Smooth muscle cell (in vitro differentiated cells): ENCODE measurements around the gene ALG2. TPM values are rescaled to one million over a fixed set of nuclear protein-coding genes. Genes with fewer than 3 reads are reported as not detected.

ENCODE experiments used
- DNase-seq: peaks from one replicate; lab custom pipeline; 2025; ENCODE audit not compliant: unreplicated experiment; lab: John Stamatoyannopoulos, UW
- H2AFZ ChIP-seq: fragments of 200-600 bp; sonication (generic); 2 replicates; pipeline ENCODE4 v1.6.0; 2016; ENCODE audit warnings: antibody characterized with exemption, low read depth, mild to moderate bottlenecking
- H3F3A ChIP-seq: fragments of 200-600 bp; sonication (generic); 2 replicates; pipeline ENCODE4 v1.6.0; 2017; ENCODE audit warnings: antibody characterized with exemption, low read depth
- H3K27ac ChIP-seq: fragments of 200-600 bp; sonication (generic); 2 replicates; pipeline ENCODE4 v1.5.1; 2016; ENCODE audit warnings: low read depth, mild to moderate bottlenecking
- H3K27me3 ChIP-seq: fragments of 200-600 bp; sonication (generic); 2 replicates; pipeline ENCODE4 v1.6.1; 2016; ENCODE audit warnings: low read depth, mild to moderate bottlenecking
- H3K36me3 ChIP-seq: fragments of 200-600 bp; sonication (generic); 2 replicates; pipeline ENCODE4 v1.5.1; 2016; ENCODE audit warnings: low read depth
- H3K4me1 ChIP-seq: fragments of 200-600 bp; sonication (generic); 2 replicates; pipeline ENCODE4 v1.5.1; 2016; ENCODE audit warnings: low read depth
- H3K4me2 ChIP-seq: fragments of 200-600 bp; sonication (generic); 2 replicates; pipeline ENCODE4 v1.6.0; 2016; ENCODE audit warnings: mild to moderate bottlenecking
- H3K4me3 ChIP-seq: fragments of 200-600 bp; sonication (generic); 2 replicates; pipeline ENCODE4 v1.5.1; 2016; ENCODE audit warnings: mild to moderate bottlenecking
- H3K79me2 ChIP-seq: fragments of 200-600 bp; sonication (generic); 2 replicates; pipeline ENCODE4 v1.6.0; 2016; ENCODE audit warnings: low read depth, mild to moderate bottlenecking
- H3K9ac ChIP-seq: fragments of 200-600 bp; sonication (generic); 2 replicates; pipeline ENCODE4 v1.6.0; 2016; ENCODE audit warnings: low read depth
- H3K9me3 ChIP-seq: fragments of 200-600 bp; sonication (generic); replicated peaks from 2 replicates; pipeline ENCODE4 v1.5.1; 2016; ENCODE audit warnings: low read depth
- H4K20me1 ChIP-seq: fragments of 200-600 bp; sonication (generic); 2 replicates; pipeline ENCODE4 v1.6.0; 2016; ENCODE audit warnings: low read depth
- WGBS: methylation state at CpG from one replicate; pipeline ENCODE4 v1.1.7; 2016; ENCODE audit warnings: low lambda C conversion rate; 5-methylcytosine and 5-hydroxymethylcytosine counted together
- polyA plus RNA-seq: library from polyadenylated mRNA; unstranded; fragments of >200 nt; fragmentation: Nextera tagmentation; extraction: Ambion mirVana; gene quantifications from 2 replicates; pipeline ENCODE4 v1.2.1, GENCODE V29; 2016
- total RNA-seq: library from RNA; depleted of rRNA; stranded (reverse); fragments of >200 nt; gene quantifications from 2 replicates; pipeline ENCODE4 v1.2.3, GENCODE V29; 2014
- TF ChIP-seq, protein P1 (sequence below): fragments of 200-600 bp; sonication (generic); IDR thresholded peaks from 2 replicates; pipeline ENCODE4 v1.5.1; 2017; ENCODE audit warnings: borderline replicate concordance, mild to moderate bottlenecking, antibody characterized with exemption; ENCODE audit not compliant: insufficient read depth, poor library complexity, severe bottlenecking

ALG2 gene
- total and polyA plus RNA-seq, 2 experiments from 2014 or later = 53.9 to 60.4 TPM

DNA sequence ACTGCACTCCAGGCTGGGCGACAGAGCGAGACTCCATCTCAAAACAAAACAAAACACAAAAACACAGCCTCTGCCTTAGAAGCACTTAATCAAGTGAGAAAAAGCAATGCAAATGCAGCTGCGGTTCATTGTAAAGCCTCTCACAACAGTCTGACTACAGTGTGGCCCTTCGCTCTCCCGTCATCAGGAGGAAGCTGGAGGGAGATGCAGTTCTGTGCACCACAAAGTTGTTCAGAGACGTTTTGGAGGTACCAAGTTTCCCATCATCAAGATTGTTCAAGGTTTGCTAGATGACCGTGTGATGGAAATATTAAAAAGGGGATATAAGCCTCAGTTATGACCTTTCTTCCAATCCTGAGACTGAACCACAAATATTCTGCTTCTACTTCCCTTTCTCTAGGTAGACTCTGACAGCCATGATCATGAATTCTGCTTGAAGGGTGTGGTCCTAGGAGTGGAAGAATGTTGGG, 41.2 kb upstream of the ALG2 start:
- Histone ChIP-seq H3K9ac (no peak overlapping the region), H3K4me2 (no peak overlapping the region), H3K4me3 (no peak overlapping the region), H3K79me2 (no peaks in the 10 kb centered on the region), H3K9me3 (no peaks in the 10 kb centered on the region), H3K36me3 (no peaks in the 10 kb centered on the region), H4K20me1 (no peaks in the 10 kb centered on the region), H3F3A (no peaks in the 10 kb centered on the region), H3K27me3 (no peaks in the 10 kb centered on the region), H2AFZ (no peak overlapping the region), H3K27ac (no peak overlapping the region), H3K4me1 (peaks cover 4% of the 10 kb centered on the region)
- DNase-seq = no peak
- TF ChIP-seq, protein P1, sequence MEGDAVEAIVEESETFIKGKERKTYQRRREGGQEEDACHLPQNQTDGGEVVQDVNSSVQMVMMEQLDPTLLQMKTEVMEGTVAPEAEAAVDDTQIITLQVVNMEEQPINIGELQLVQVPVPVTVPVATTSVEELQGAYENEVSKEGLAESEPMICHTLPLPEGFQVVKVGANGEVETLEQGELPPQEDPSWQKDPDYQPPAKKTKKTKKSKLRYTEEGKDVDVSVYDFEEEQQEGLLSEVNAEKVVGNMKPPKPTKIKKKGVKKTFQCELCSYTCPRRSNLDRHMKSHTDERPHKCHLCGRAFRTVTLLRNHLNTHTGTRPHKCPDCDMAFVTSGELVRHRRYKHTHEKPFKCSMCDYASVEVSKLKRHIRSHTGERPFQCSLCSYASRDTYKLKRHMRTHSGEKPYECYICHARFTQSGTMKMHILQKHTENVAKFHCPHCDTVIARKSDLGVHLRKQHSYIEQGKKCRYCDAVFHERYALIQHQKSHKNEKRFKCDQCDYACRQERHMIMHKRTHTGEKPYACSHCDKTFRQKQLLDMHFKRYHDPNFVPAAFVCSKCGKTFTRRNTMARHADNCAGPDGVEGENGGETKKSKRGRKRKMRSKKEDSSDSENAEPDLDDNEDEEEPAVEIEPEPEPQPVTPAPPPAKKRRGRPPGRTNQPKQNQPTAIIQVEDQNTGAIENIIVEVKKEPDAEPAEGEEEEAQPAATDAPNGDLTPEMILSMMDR = no peak
- WGBS = 85% methylated on average over 7 of the region's 7 CpGs

DNA sequence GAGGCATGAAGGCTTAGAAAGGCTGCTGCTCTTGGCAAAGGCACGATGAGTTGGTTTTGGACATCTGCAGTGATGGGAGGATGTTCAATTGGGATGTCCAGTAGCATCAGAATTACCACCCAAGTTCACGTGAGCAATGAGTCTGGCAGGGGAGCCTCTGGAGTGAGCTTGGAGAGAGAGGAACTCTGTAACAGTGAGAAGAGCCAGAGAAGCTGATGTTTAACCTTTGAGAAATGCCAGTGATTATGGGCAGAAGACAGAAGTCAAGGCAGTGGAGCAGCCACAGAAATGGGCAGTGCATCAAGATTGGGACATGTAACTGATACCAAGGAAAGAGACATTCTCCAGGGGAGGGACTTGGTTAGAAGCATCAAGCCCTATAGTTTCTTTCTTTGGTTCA, 40.2 kb upstream of the ALG2 start:
- no peaks in the 10 kb centered on the region for H3K27me3 ChIP-seq
- no peaks in the 10 kb centered on the region for H3K36me3 ChIP-seq
- H3K79me2 ChIP-seq = no peaks in the 10 kb centered on the region
- peaks cover 4% of the 10 kb centered on the region for H3K4me1 ChIP-seq
- no peak overlapping the region for H3K4me3 ChIP-seq
- no peaks in the 10 kb centered on the region for H3K9me3 ChIP-seq
- no peak overlapping the region for H3K27ac ChIP-seq
- H3F3A ChIP-seq = no peaks in the 10 kb centered on the region
- no peak overlapping the region for H2AFZ ChIP-seq
- TF ChIP-seq, protein P1 = no peak
- H4K20me1 ChIP-seq = no peaks in the 10 kb centered on the region
- no peak for DNase-seq
- 81% methylated on average over 2 of the region's 2 CpGs for WGBS
- no peak overlapping the region for H3K9ac ChIP-seq
- no peak overlapping the region for H3K4me2 ChIP-seq

DNA sequence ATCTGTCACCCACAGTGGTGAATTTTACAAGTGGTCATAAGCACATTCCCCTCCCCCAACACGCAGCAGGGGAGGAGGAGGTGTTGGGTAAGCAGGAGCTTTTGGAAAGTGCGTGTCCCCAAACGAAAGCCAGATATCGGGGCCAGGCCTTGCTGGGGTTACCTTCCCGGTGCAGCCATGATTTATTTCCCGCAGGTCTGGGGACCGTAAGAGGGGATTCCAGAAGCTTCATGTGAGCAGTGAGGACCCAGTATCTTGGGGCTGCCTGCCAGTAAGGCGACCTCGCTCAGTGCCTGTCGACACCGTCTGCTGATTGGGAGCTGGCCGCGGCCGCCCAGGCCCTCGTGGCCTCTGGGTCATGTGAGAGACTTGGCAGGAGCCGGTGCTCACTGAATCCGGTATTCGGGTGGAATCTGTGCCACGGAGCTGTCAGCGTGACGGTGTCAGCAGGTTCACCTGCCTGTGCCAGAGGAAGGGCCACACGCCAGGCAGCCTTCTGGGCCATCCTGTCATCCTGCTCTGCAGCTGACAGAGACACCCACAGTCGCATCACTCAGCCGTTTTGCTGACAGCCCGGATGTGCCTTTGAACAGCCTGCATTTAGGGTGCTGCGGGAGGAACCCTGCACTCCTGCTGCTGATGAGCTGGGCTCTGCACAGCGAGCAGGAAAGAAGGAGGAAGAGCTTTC, 37.6 kb upstream of the ALG2 start:
- Histone ChIP-seq H3K79me2 (no peaks in the 10 kb centered on the region), H3K4me2 (peak overlapping the region; percentile 12), H2AFZ (no peak overlapping the region), H3K36me3 (no peaks in the 10 kb centered on the region), H3K27me3 (no peaks in the 10 kb centered on the region), H4K20me1 (no peaks in the 10 kb centered on the region), H3K4me3 (no peak overlapping the region), H3K9me3 (no peaks in the 10 kb centered on the region), H3K9ac (no peak overlapping the region), H3K27ac (no peak overlapping the region), H3K4me1 (peaks cover 4% of the 10 kb centered on the region), H3F3A (no peaks in the 10 kb centered on the region)
- no peak for DNase-seq
- 55% methylated on average over 25 of the region's 27 CpGs for WGBS
- TF ChIP-seq, protein P1 = no peak
